Measurements from ENCODE around the gene CLCN1. TPM values are rescaled to one million over a fixed set of nuclear protein-coding genes. Genes with fewer than 3 reads are reported as not detected.

The CLCN1 gene
- total RNA-seq, 1 donor from 2014 or later, result not detected

DNA sequence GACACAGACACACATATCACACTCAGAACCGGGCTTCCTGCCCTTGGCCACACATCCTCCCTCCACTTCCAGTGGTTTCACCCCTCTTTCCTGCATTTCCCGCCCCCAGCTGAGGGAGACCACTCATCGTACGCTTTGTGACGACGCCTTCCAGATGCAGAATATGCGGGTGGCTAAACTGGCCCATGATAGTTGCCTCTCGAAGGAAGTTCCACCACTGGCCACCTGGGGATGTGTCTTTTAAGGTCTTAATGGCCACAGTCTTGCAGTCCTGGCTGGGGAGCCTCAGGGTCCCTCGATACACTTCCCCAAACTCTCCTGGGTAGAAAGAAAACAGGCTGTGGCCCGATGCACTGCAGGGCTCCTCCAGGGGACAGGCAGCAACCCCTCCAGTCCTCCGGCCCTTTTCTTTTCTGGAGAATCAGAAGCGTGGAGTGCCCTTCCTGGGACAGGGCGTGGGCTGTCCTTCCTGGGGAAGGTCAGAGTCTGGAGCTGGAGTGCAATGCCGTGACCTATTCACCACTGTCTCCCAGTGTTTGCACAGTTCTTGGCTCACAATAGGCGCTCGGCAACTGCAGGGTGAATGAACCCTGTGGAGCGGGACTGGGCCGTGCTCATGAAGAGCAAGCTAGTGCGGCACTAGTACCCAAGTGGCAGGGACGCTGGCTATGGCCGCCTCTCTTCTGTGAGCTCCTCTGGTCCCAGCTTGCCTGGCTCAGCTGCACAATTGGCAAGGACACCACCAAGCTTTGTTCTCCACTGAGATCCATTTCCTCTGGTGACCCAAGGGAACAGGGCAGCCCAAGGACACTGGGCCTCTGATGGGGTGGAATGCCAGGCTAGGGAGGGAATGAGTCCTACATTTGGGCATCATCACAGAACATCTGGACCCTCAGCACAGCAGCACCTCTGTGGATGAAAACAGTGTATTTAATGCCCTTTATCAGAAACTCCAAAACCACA lies 79.6 kb downstream of the CLCN1 start:
- no peak for DNase-seq (ENCODE audit: low read depth, low spot score)

DNA sequence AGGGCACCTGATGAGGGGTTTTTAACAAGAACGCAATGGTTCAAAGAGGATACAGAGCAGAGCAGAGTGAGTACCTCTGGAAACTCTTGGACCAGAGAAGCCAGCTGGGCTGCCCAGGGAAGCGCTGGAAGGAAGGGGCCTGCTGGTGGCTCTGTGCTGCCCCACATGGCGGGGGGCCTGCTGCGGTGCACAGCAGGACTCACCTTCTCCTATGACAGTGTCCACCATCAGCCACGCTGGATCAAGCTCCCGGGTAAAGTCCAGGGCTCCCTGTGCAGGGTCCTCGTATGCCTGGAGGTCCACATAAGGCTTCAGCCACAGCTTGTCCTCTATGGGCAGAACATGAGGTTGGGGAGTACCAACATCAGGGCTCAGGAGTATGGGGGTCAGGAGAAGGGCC lies 80.3 kb downstream of the CLCN1 start:
- DNase-seq (ENCODE audit: low read depth, low spot score), result no peak

DNA sequence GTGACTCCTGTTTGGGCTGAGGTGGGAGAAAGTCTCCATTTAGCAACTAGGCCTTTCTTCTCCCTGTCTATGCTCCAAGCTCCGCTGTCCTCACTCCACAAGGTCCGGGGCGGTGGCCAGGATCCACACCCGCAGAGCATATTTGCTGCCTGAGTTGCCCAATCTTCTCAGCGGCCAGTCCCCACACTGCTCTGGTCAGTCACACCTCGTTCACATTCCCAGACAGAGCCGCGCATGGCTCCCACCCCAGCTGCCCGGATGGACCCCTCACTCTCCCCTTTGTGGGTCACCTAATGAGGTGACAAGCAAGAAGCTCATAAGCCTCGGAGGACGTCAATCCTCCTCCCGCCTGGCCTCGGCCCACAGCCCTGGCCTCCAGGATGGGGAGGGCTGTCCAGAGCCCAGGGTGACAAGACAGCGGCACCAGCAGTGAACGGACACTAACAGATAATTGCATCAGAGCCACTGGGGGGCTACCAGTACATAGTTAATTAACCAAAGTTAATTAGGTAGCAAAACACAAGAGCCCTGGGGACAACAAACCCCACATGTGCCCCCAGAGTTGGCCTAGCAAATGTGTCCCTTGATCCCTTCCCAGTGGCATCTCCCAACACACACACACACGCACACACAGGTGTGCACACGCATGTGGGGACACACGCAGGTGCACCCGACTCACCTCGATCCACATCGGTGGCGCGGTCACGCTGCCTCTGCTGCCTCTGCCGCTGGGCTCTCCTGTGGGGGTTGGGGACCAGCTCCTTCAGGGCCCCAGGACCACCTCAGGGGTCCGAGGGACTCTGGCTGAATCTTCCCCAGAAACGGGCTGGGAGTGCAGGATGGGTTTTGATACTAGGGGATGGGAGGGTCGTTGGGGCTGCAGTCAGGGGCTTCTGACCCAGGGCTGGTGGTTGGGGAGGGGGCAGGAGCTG lies 81.0 kb downstream of the CLCN1 start:
- no peak for DNase-seq (ENCODE audit: low read depth, low spot score)

DNA sequence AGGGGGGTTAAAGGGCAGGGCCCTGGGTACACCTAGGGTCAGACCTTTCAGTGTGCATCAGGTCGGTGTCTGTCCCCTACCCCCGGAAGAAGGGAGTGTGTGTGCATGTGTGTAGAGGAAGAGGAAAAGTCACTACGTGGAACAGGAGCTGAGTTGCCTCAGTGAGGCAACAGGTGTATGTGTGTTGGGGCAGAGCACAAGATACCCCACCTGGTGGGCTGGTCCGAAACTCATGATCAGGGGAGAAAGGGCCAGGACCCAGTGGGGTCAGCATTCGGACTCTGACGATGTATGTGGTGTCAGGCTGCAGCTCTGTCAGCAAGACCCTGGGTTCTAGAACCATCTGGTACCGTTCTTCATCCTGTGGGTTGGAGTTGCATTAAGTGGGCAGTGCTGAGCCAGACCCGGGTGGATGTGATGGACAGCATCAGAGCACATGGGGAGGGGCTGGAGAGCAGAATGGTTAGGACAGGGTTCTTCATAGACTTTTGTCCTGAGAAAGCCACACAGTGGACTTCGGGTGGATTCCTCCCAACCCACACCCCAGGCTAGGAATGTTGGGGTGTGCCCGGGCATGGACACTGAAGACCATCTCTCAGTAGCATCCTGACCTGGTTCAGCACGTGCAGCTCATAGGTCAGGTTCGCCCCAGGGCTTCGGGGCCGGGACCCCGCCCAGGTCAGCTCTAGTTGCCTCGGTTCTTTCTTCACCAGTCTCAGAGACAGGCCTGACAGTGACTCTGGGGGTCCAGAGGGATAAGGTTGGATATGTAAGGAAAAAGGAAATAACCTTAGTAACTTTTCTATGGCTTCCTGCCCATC lies 82.0 kb downstream of the CLCN1 start:
- DNase-seq (ENCODE audit: low read depth, low spot score), result no peak

DNA sequence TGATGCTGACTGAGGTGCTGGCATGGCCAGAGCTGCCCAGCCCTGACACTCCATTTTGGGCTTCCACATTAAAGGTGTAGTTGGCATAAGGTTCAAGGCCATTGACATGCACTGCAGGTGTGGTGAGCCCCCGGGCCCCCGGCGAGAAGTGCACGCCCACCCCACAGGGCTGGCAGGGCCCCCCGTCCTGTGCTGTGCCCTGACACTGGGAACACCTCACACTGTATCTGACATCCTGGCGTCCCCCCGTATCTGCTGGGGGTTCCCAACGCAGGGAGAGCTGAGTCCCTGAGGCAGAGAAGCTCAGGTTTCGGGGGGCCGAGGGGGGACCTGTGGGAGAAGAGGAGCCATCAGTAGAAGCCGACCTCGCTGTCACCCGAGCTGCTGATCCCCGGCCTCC lies 82.7 kb downstream of the CLCN1 start:
- no peak for DNase-seq (ENCODE audit: low read depth, low spot score)

DNA sequence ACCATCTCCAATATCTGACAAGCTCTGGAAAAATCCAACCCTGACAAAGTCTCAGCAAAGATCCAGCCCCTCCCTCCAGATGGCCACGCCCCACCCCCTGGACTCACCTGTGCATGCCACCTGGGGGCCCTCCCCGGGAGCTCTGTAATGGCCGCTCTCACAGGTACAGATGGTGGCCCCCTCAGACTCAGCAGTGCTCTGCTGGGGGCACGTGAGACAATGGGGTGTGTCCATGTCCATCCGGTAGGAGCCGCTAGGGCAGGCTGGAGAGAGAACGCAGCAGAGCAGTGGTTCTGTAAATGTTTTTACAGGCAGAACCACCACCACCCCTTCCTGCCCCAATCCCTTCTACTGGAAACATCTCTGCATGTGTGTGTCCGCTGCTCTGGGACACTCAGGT lies 83.2 kb downstream of the CLCN1 start:
- DNase-seq (ENCODE audit: low read depth, low spot score), result no peak

DNA sequence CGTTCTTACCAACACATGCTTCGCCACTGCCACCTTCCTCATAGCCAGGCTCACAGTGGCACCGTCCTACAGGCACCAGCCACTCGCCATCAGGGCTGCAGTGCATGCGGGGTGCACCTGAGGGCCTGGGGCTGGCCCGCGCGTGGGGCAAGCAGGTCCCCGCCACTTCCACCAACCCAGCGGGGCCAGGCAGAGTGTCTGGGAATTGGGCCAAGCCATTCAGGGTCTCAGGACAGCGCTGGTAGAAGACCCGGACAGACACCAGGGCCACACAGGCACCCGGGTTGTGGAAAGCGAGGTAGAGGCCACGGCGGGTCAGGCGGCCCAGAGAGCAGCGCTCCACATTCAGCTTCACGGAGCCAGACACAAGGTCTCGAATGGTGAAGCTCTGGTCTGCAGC lies 83.7 kb downstream of the CLCN1 start:
- DNase-seq (ENCODE audit: low read depth, low spot score), result no peak

DNA sequence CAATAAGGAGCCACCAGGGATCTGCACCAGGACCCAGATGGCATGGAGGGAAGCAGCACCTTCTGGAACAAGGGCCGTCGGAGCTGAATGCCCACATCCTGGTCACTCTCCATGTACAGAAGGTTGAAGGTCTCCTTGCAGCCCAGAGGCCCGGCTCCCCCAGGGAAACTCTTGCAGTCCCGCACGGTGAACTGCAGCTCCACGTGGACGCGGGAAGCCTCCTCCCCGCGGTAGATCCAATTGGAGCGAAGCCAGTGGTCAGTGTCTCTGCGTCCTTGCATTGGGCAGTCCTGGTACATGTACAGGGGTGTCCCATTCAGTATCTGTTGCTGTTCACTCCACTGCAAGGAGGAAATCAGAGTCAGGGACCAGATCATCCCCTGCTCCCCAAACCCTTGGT lies 85.4 kb downstream of the CLCN1 start:
- no peak for DNase-seq (ENCODE audit: low read depth, low spot score)

Other genes with a start within 250 kb of the CLCN1 start
- gene PIP, start 184.0 kb upstream of the CLCN1 start, total RNA-seq, result not detected in 2 replicates
- not detected in 2 replicates for gene TAS2R39, start 132.7 kb upstream of the CLCN1 start, total RNA-seq
- gene TAS2R40, start 94.1 kb upstream of the CLCN1 start, total RNA-seq, result not detected in 2 replicates
- 76.0 and 90.9 TPM in 2 replicates for gene GSTK1, start 52.7 kb upstream of the CLCN1 start, total RNA-seq
- gene TMEM139, start 31.2 kb upstream of the CLCN1 start, total RNA-seq, result not detected in 2 replicates
- 20.6 and 28.8 TPM in 2 replicates for gene CASP2, start 27.8 kb upstream of the CLCN1 start, total RNA-seq
- 1.2 and 1.5 TPM in 2 replicates for gene FAM131B, start 46.6 kb downstream of the CLCN1 start, total RNA-seq
- gene ZYX, start 65.2 kb downstream of the CLCN1 start, total RNA-seq, result 33.5 and 37.9 TPM in 2 replicates
- under 0.01 and 0.07 TPM in 2 replicates for gene EPHA1, start 92.7 kb downstream of the CLCN1 start, total RNA-seq
- not detected in 2 replicates for gene TAS2R60, start 127.3 kb downstream of the CLCN1 start, total RNA-seq
- gene TAS2R41, start 161.8 kb downstream of the CLCN1 start, total RNA-seq, result not detected in 2 replicates